Heart right ventricle (tissue), 16 donors: ENCODE measurements around the gene PLPP4. TPM values are rescaled to one million over a fixed set of nuclear protein-coding genes. Genes with fewer than 3 reads are reported as not detected.

Experiments used
- ATAC-seq, 8 donors: fragments of 200-7000 bp; cut with Tn5 transposase; one replicate each; pipeline ENCODE4 v1.9.1; 2020; ENCODE audit warnings: mild to moderate bottlenecking in 8 of 8, moderate library complexity in 8 of 8, moderate number of reproducible peaks in 1 of 8
- DNase-seq, 2 donors: peaks; one replicate each; pipeline ENCODE4 v3.0.0-alpha.2; 2020
- H3K27ac ChIP-seq, 10 donors: fragments of 200-600 bp; sonication (generic) in 2 of 10; one replicate each; pipeline versions ENCODE4 v1.5.0 to v1.8.0; 2020 to 2022; ENCODE audit warnings: mild to moderate bottlenecking in 3 of 10
- H3K27me3 ChIP-seq, 7 donors: fragments of 200-600 bp; one replicate each; pipeline ENCODE4 v1.8.0; 2021 to 2022; ENCODE audit warnings: mild to moderate bottlenecking in 2 of 7
- H3K36me3 ChIP-seq, 9 donors: fragments of 200-600 bp; sonication (generic) in 1 of 9; one replicate each; pipeline versions ENCODE4 v1.5.0 to v1.8.0; 2020 to 2022; ENCODE audit warnings: mild to moderate bottlenecking in 2 of 9
- H3K4me1 ChIP-seq, 9 donors: fragments of 200-600 bp; sonication (generic) in 1 of 9; one replicate each; pipeline versions ENCODE4 v1.5.0 to v1.8.0; 2020 to 2022; ENCODE audit warnings: mild to moderate bottlenecking in 4 of 9
- H3K4me3 ChIP-seq, 10 donors: fragments of 200-600 bp; sonication (generic) in 2 of 10; one replicate each; pipeline versions ENCODE4 v1.5.0 to v1.8.0; 2020 to 2022; ENCODE audit warnings: mild to moderate bottlenecking in 7 of 10, moderate library complexity in 2 of 10
- H3K9me3 ChIP-seq, 11 donors: fragments of 200-600 bp in 10 of 11; sonication (generic) in 2 of 11; one replicate each; pipeline versions ENCODE4 v1.5.0 to v1.8.0; 2013 to 2022; ENCODE audit warnings: mild to moderate bottlenecking in 2 of 11, control low read depth in 1 of 11, moderate library complexity in 1 of 11
- CTCF ChIP-seq, 9 donors: fragments of 200-600 bp; sonication (generic) in 2 of 9; IDR thresholded peaks; one replicate each; pipeline versions ENCODE4 v1.5.0 to v1.8.0; 2021 to 2022; ENCODE audit warnings: antibody characterized with exemption in 9 of 9, mild to moderate bottlenecking in 5 of 9, moderate library complexity in 1 of 9
- WGBS, 2 donors: extraction: QIAGEN DNeasy Blood & Tissue Kit; methylation state at CpG; one replicate each; pipeline ENCODE4 v1.1.7; 2013; ENCODE audit warnings: inconsistent platforms in 1 of 2; 5-methylcytosine and 5-hydroxymethylcytosine counted together
- intact Hi-C, 10 donors: fragments of 100-400 bp; cut with DNase I; formaldehyde crosslinking; loops; one replicate each; pipeline versions ENCODE4 v1.11.1 to v1.14.2; 2022
- polyA plus RNA-seq, 2 donors: library from polyadenylated mRNA; stranded (reverse); fragments of 200-250 nt; gene quantifications; one replicate each; pipeline ENCODE4 v1.2.3, GENCODE V29; 2013
- total RNA-seq, 10 donors: library from RNA; stranded (reverse); fragmentation: NEBNext Ultra II Directional in 3 of 10; extraction: Animal tissue kit (Norgen Biotek cat#: 25700) in 3 of 10; gene quantifications; one replicate each; pipeline versions ENCODE4 v1.2.1 to v1.2.4, GENCODE V29; 2021 to 2023
- donor health status: Arrhythmogenic right ventricular cardiomyopathy.
- donor health status: ischemic (EF 13 %, LVEDD 7.1; RV severe dilation, severe dysfunction).
- donor health status: healthy with polysubstance abuse.
- donor health status: DM: no; HTN: yes; CAD: no.
- donor health status: DM: no; HTN: no; CAD: no.
- donor health status: ischemic (EF 25% LVEDD 6.9; RV normal size, moderate dysfunction).
- donor health status: ischemic (EF 25% LVEDD 5.7; RV mildly dilated, moderate dysfunction).
- donor health status: healthy.
- donor health status: DM: yes; HTN: yes; CAD: no.
- donor health status: Ischemic cardiomyopathy.
- donor health status: ischemic (EF 35%, LVEDD 5.7; RV mildly dilated, moderate dysfunction).
- donor health status: nonischemic (EF 11% LVEDD 7.7; RV severe dilation, severe dysfunction).
- donor health status: DM: yes; HTN: yes; CAD: no.
- donor health status: PGD.
- donor health status: ischemic (EF 29% LVEDD 5.4; RV normal size, mild dysfunction).
- donor health status: nonischemic (EF 23%, LVEDD 6.1; RV moderate dilation, normal function).

The PLPP4 gene
- total and polyA plus RNA-seq, 12 donors = not detected

- intact Hi-C loops = no loop called here
- H3K4me3 ChIP-seq = no peak overlapping the region
- H3K4me1 ChIP-seq = no peaks in the 10 kb centered on the region
- peaks cover 0 to 5% (median 0%) of the 10 kb centered on the region in 11 donors for H3K9me3 ChIP-seq
- no peak overlapping the region for H3K27ac ChIP-seq
- H3K36me3 ChIP-seq = no peaks in the 10 kb centered on the region
- ATAC-seq (no peak), DNase-seq (no peak)
- WGBS, 2 donors = 67 to 94% methylated on average over 2 of the region's 2 CpGs
- no peak for TF ChIP-seq CTCF (IDR thresholded peaks at IDR 0.05)
- H3K27me3 ChIP-seq = peaks cover 0 to 13% (median 0%) of the 10 kb centered on the region in 7 donors
Measured at GRCh38 chr10:120588311-120588710, 131.3 kb downstream of the PLPP4 start.

DNA sequence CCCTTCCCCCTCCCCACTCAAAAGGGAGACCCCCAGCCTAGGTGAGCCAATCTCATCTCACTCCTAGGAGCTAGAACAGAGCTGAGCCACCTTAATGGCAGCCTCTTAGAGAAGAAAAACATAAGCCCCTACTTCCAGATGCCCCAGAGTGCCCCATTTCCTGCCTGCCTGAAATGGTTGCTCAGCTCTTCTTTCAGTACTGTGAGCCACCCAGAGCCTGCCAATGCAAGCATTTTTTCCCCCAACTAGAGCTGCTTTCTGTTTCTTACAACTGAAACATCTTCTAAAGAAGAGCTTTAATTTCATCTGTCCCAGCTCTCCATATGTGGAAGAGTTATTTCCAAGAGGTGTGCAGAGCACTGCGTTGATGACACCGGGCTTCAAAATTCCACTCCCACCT lies 136.7 kb downstream of the PLPP4 start:
- Histone ChIP-seq H3K4me1 (no peaks in the 10 kb centered on the region), H3K27me3 (peaks cover 0 to 13% (median 0%) of the 10 kb centered on the region in 7 donors), H3K36me3 (no peaks in the 10 kb centered on the region), H3K9me3 (peaks cover 0 to 5% (median 0%) of the 10 kb centered on the region in 11 donors), H3K4me3 (no peak overlapping the region), H3K27ac (no peak overlapping the region)
- intact Hi-C loops = no loop called here
- 94 to 98% methylated on average over 2 of the region's 2 CpGs for WGBS, 2 donors
- no peak for TF ChIP-seq CTCF (IDR thresholded peaks at IDR 0.05)
- DNase-seq = no peak
- no peak for ATAC-seq

DNA sequence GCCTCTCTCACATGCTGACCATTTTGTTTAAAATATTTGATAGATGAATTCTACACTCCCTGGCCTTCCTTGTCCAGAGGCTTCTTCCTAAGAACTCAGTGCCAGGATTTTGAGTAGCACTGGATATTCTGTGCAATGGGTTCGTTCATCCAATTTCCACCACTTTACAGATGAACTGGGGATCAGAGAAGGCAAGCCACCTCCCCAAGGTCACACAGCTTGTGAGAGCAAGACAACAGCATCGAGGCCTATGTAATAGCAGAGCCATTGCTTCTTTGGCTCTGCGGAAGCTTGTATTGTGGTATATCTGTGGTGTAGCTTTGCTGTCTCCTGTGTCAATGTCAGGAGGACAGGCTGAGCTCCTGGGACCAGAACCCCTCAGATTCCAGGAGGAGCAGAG lies 140.9 kb downstream of the PLPP4 start:
- ATAC-seq = no peak
- H3K4me1 ChIP-seq = no peaks in the 10 kb centered on the region
- H3K27ac ChIP-seq = no peak overlapping the region
- H3K36me3 ChIP-seq = no peaks in the 10 kb centered on the region
- no peak for DNase-seq
- H3K27me3 ChIP-seq = no peaks in the 10 kb centered on the region
- WGBS, 2 donors = 74 to 77% methylated on average over 3 of the region's 3 CpGs
- H3K4me3 ChIP-seq = no peak overlapping the region
- no peak for TF ChIP-seq CTCF (IDR thresholded peaks at IDR 0.05)
- intact Hi-C loops = no loop called here
- peaks cover 0 to 3% (median 0%) of the 10 kb centered on the region in 11 donors for H3K9me3 ChIP-seq

GRCh38 chr10:120598386-120598785 lies 141.4 kb downstream of the PLPP4 start:
- TF ChIP-seq CTCF (IDR thresholded peaks at IDR 0.05) = no peak
- WGBS, 2 donors = 55 to 56% methylated on average over 5 of the region's 5 CpGs
- ATAC-seq = no peak
- no peak overlapping the region for H3K27ac ChIP-seq
- H3K4me3 ChIP-seq = no peak overlapping the region
- H3K36me3 ChIP-seq = no peaks in the 10 kb centered on the region
- H3K9me3 ChIP-seq = peaks cover 0 to 6% (median 0%) of the 10 kb centered on the region in 11 donors
- H3K27me3 ChIP-seq = no peaks in the 10 kb centered on the region
- intact Hi-C loops = no loop called here
- no peak for DNase-seq
- no peaks in the 10 kb centered on the region for H3K4me1 ChIP-seq
